ENCODE measurements around the gene C6orf47. TPM values are rescaled to one million over a fixed set of nuclear protein-coding genes. Genes with fewer than 3 reads are reported as not detected.
A peak's percentile ranks its signal among the peaks of the same experiment; 100 is the strongest.

The C6orf47 gene
- polyA plus RNA-seq, 2 of the 4 experiments (the other 2 are of a cell fraction) = 6.0 to 13.6 TPM

GRCh38 chr6:31701666-31702404, 41.3 kb upstream of the C6orf47 start:
- H3K4me1 ChIP-seq = peaks cover 13% of the 10 kb centered on the region; the same call in 2 of the 3 replicates

GRCh38 chr6:31700740-31701401, 40.3 kb upstream of the C6orf47 start:
- no peak overlapping the region for H3K4me3 ChIP-seq

More at GRCh38 chr6:31701666-31702404, 41.3 kb upstream of the C6orf47 start:
- ATAC-seq = no peak
- H3K4me2 ChIP-seq = peak overlapping the region; percentile 81
- no peak for FAIRE-seq
- TF ChIP-seq HDAC2 (IDR thresholded peaks at IDR 0.05) = no peak
- TF ChIP-seq RNF2 (IDR thresholded peaks at IDR 0.05; ENCODE audit: borderline replicate concordance, low read depth) = no peak
- TF ChIP-seq CEBPB (IDR thresholded peaks at IDR 0.05) = no peak
- TF ChIP-seq CBX2 (IDR thresholded peaks at IDR 0.05; ENCODE audit: borderline replicate concordance, low read depth) = no peak
- TF ChIP-seq RAD21 (conservative IDR thresholded peaks at IDR 0.05 in 1 of 2, IDR thresholded peaks at IDR 0.05 in 1 of 2) = no peak
- TF ChIP-seq GATA3 (IDR thresholded peaks at IDR 0.05; ENCODE audit: borderline replicate concordance) = no peak
- no peak for TF ChIP-seq HOXA7 (CRISPR knock-in tag; IDR thresholded peaks at IDR 0.05)
- 64% methylated on average over 7 of the region's 7 CpGs for WGBS (ENCODE audit: missing lambda C conversion rate)
- no peaks in the 10 kb centered on the region for H3K9me3 ChIP-seq
- CTCF ChIA-PET = interaction anchor here (1.5 to 3.1 kb wide), 2 partner anchors 8 to 128 kb away, joined by 3 to 9 read pairs; no protein-coding TSS in a partner anchor
- POLR2A ChIA-PET = no interaction called here
- DNase-seq (ENCODE audit: low read depth in 1 of 2, low spot score in 1 of 2) = no peak
- H3K27ac ChIP-seq = peak overlapping the region; percentile 84 to 92
- peak overlapping the region; percentile 72 for H3K4me3 ChIP-seq

DNA sequence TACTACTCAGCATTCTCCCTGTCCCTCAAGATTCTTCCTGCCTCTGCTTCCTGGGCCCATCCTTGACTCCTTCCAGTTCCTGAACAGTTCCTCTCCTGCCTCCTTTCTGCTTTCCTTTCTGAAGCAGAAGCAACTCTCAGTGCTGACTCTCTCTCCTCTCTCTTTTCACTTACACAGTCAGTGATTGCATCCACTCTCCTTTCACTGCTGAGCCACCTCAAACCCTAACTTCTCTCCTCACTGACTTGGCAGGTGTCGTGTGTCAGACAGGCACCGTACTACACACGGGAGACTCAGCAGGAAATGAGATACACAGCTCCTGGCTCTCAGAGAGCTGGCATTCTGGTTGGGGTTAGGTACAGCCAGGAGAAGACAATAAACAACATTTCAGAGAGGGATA, 37.0 kb upstream of the C6orf47 start:
- 63% methylated on average over 3 of the region's 3 CpGs for WGBS (ENCODE audit: missing lambda C conversion rate)
- ChIA-PET CTCF (interaction anchor here (1.4 kb wide), 1 partner anchor 93 kb away, joined by 3 read pairs; no protein-coding TSS in a partner anchor), POLR2A (no interaction called here)
- Histone ChIP-seq H3K4me2 (no peak overlapping the region), H3K9me3 (no peaks in the 10 kb centered on the region), H3K27ac (no peak overlapping the region), H3K4me1 (peaks cover 13% of the 10 kb centered on the region; the same call in 2 of the 3 replicates), H3K4me3 (no peak overlapping the region)
- ATAC-seq = no peak
- FAIRE-seq = no peak
- DNase-seq (ENCODE audit: low read depth in 1 of 2, low spot score in 1 of 2) = no peak
- TF ChIP-seq SMC3 (IDR thresholded peaks at IDR 0.05) (no peak), ZSCAN20 (CRISPR knock-in tag; IDR thresholded peaks at IDR 0.05) (no peak), CBX8 (IDR thresholded peaks at IDR 0.05) (no peak), KDM1A (IDR thresholded peaks at IDR 0.05; ENCODE audit: low read depth) (no peak), ZNF302 (CRISPR knock-in tag; IDR thresholded peaks at IDR 0.05) (no peak), JUN (IDR thresholded peaks at IDR 0.05) (no peak), USF2 (IDR thresholded peaks at IDR 0.05) (no peak), BHLHE40 (IDR thresholded peaks at IDR 0.05; ENCODE audit: low read depth, low read length) (no peak), CEBPB (IDR thresholded peaks at IDR 0.05) (no peak), POLR2A (IDR thresholded peaks at IDR 0.05; ENCODE audit: low read length) (no peak), CTCF (IDR thresholded peaks at IDR 0.05) (no peak), RAD21 (conservative IDR thresholded peaks at IDR 0.05 in 1 of 2, IDR thresholded peaks at IDR 0.05 in 1 of 2) (no peak), NR3C1 (IDR thresholded peaks at IDR 0.05) (no peak), ZC3H11A (IDR thresholded peaks at IDR 0.05) (no peak), NFE2L2 (conservative IDR thresholded peaks at IDR 0.05; ENCODE audit: low read length) (no peak)
- TF ChIP-seq, protein P1, sequence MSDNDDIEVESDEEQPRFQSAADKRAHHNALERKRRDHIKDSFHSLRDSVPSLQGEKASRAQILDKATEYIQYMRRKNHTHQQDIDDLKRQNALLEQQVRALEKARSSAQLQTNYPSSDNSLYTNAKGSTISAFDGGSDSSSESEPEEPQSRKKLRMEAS (IDR thresholded peaks at IDR 0.05) = no peak

More at GRCh38 chr6:31700740-31701401, 40.3 kb upstream of the C6orf47 start:
- peaks cover 13% of the 10 kb centered on the region; the same call in 2 of the 3 replicates for H3K4me1 ChIP-seq
- FAIRE-seq (no peak), DNase-seq (ENCODE audit: low read depth in 1 of 2, low spot score in 1 of 2) (no peak), ATAC-seq (no peak)
- no peak overlapping the region for H3K27ac ChIP-seq
- 72% methylated on average over 5 of the region's 5 CpGs for WGBS (ENCODE audit: missing lambda C conversion rate)
- TF ChIP-seq MAFK (IDR thresholded peaks at IDR 0.05; ENCODE audit: partially characterized antibody) (no peak), CHD2 (IDR thresholded peaks at IDR 0.05; ENCODE audit: low read length, partially characterized antibody) (no peak)
- H3K4me2 ChIP-seq = no peak overlapping the region
- H3K9me3 ChIP-seq = no peaks in the 10 kb centered on the region
- CTCF ChIA-PET = no interaction called here
- POLR2A ChIA-PET = no interaction called here

All from A549 (cell line).